GM21367 (cell line): ENCODE measurements around the gene NLRX1.
"Not testable (repeated sequence)": the region's sequence is repeated elsewhere in the genome, so short reads cannot be mapped to it uniquely, and the experiment has no call there.

Experiments used
- ATAC-seq: cut with Tn5 transposase; IDR thresholded peaks from one replicate; pipeline ENCODE4 v1.9.1; 2021; ENCODE audit not compliant: unreplicated experiment

NLRX1 gene

DNA sequence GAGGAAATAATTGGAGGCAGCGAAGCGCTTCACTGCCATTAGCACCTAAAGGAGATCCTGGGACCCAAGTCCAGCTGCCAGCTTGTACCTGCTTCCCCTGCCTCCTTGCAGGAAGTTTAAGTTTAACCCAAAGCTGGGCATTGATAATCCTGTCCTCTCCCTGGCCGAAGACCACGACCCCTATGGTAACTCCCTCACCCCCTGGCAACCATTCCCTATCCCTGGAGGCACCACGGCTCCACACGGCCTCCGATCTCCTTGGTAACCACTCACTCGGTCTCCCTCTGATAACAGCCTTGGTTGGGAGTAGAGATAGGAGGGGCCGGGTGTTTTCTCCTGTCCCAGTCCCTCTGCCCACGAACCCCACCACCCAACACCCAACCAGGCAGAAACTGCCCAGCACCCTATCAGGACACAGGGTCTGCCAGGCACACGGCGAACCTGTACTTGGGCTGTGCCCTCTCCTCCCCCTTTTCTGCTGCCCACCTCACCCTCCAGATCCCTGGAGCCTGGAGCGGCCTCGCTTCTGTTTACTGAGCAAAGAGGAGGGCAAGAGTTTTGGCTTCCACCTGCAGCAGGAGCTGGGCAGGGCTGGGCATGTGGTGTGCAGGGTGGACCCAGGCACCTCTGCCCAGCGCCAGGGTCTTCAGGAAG is 17.6 kb downstream of the NLRX1 start:
- ATAC-seq, result no peak

DNA sequence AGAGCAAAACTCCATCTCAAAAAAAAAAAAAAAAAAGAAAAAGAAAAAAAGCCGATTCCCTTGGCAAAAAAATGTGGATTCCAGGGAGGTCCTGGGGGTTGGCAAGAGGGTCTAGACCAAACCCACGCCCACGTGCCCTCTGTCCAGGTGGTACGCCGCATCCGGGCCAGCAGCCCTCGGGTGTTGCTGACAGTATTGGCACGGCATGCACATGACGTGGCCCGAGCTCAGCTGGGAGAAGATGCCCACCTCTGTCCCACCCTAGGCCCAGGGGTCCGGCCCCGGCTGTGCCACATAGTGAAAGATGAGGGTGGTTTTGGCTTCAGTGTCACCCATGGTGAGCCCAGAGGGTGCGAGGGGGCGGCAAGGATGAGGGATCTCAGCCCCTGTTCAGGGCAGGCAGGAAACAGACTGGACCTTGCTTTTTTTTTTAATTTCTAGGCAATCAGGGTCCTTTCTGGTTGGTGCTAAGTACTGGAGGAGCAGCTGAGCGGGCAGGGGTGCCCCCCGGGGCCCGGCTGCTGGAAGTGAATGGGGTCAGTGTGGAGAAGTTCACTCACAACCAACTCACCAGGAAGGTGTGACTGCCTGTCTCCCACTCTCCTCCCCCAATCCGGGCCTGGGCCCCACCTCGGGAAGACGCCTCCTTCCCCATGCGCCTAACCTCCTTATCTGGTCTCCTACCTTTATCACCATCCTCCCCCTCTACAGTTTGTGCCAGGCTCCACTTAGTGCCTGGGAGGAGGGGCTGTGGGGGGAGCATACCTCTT is 18.8 kb downstream of the NLRX1 start:
- ATAC-seq, result no peak

DNA sequence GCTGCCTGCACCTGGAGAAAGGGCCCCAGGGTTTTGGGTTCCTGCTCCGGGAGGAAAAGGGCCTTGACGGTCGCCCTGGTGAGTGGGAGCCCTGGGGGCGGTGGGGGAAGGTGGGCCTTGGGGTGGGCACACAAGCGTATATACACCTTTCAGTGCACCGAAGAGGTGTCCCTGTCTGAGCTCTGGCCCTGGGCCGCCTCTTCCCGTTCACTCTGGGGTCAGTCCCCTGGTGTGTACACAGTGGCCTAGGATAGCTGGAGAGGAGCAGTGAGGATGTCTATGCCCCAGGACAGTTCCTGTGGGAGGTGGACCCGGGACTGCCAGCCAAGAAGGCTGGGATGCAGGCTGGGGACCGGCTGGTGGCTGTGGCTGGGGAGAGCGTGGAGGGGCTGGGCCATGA is 19.5 kb downstream of the NLRX1 start:
- no peak for ATAC-seq

DNA sequence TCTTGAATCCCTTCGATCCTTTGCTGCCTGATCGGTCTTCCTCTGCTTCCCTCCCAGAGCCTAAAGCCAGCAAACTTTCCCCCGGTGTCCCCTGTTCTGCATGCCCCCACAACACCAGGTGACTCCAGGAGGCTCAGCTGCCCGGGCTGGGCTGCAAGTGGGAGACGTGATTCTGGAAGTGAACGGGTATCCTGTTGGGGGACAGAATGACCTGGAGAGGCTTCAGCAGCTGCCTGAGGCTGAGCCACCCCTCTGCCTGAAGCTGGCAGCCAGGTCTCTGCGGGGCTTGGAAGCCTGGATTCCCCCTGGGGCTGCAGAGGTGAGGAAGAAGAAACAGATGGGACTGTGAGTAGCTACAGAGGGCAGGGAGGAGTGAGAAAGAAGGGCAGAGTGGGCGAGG is 20.4 kb downstream of the NLRX1 start:
- ATAC-seq, result no peak

GRCh38 chr11:119189393-119189792 is 20.9 kb downstream of the NLRX1 start:
- ATAC-seq, result no peak

- ATAC-seq, result no peak
Observed at GRCh38 chr11:119190531-119190930, 22.0 kb downstream of the NLRX1 start.

GRCh38 chr11:119191265-119191664 is 22.7 kb downstream of the NLRX1 start:
- ATAC-seq, result not testable (repeated sequence)

DNA sequence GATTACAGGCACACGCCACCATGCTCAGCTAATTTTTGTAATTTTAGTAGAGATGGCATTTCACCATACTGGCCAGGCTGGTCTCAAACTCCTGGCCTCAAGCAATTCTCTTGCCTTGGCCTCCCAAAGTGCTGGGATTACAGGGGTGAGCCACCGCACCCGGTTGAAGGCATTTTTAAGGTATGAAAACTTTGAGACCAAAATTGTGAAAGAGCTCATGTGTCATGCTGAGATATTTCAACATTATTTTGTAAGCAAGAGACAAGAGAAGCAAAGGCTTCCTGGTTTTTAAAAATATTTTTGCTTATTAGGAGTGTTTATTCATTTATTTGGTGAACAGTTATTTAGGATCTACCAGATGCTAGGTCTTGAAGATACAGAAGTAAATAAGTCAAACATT is 23.6 kb downstream of the NLRX1 start:
- ATAC-seq, result no peak

GRCh38 chr11:119193001-119193400 is 24.5 kb downstream of the NLRX1 start:
- ATAC-seq, result no peak

- ATAC-seq, result no peak
Observed at GRCh38 chr11:119193626-119194025, 25.1 kb downstream of the NLRX1 start.

DNA sequence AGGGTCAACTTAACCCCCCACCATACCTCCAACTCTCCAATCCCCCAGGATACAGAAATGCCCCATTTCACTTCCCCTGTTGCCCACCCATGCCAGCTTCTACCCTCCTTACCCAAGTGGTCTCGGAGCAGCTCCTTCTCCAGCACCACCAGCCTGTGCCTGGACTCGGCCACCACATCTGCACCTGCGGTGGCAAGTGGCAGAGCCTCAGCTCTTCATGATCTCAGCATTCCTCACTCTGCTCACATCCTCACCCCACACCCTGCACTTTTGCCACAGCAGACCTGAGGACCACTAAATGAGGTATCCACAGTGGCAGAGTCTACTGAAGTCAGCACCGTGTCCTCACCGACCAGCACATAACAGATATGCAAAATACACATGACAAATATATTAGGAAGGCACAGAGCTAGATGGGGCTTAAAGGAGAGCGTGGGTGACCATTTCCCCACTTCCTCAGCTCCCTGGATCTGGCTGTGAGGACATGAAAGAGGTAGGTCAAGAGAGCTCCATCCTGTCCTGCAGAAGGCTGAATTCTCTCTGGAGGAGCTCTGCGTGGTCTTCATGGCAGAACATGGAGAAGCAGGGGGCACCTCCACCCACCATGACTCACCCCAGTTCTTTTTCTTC is 26.4 kb downstream of the NLRX1 start:
- ATAC-seq, result no peak

DNA sequence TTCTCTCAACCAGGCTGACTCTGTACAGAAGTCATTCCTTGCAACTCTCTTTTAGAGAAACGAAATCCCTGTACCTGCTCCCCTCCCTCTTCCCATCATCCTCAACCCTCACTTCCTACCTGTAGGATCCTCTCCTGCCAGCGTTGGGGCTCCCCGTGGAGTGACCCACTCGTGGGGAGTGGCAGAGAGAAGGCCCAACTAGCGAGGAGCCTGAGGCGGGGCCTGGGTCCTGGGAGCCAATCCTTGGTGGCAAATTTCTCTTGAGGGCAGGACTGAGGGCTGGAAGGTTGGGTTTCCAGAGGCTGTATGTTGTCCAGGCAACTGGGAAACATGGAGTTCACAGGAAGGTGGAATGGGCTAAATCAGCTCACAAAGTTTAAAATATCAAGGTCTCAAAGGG is 27.2 kb downstream of the NLRX1 start:
- ATAC-seq, result no peak

DNA sequence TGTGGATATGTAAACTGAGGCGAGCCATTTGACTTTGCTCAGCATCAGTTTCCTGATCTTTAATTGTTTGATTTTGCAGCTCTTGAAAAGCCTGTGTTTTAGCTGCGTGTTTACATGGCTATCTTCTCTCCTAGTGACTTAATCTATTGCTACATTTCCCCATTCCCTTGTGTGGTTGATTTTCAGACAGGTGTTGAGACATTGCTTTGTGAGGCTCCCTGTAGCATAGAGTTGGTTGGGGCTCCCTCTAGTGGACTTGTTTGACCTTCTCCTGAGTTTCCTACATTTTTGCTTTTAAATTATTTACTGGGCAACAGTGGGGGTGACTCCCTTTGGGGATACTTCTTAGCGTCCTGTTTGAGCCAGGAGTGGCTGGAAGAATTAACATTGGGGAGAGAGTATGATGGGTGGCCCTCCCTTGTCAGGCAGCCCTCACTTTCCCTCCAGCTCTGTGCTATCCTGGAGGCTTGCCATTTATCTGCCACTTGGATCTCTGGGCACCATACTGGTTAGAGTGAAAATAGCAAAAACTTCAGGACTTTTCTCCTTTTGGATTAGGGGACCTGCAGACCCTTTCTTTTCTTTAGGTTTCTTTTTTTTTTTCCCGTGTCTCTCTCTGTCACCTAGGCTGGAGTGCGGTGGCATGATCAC is 28.4 kb downstream of the NLRX1 start:
- ATAC-seq, result peak; percentile 74

DNA sequence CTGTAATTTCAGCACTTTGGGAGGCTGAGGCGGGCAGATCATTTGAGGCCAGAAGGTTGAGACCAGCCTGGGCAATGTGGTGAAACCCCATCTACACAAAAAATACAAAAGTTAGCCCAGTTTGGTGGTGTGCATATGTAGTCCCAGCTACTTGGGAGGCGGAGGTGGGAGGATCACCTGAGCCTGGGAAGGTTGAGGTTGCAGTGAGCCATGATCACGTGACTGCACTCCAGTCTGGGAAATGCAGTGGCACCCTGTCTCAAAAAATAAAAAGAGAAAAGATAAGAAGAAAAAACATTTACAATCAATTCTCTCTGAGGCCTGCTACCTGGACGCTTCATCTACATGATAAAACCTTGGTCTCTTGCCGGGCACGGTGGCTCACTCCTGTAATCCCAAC is 30.4 kb downstream of the NLRX1 start:
- no peak for ATAC-seq

DNA sequence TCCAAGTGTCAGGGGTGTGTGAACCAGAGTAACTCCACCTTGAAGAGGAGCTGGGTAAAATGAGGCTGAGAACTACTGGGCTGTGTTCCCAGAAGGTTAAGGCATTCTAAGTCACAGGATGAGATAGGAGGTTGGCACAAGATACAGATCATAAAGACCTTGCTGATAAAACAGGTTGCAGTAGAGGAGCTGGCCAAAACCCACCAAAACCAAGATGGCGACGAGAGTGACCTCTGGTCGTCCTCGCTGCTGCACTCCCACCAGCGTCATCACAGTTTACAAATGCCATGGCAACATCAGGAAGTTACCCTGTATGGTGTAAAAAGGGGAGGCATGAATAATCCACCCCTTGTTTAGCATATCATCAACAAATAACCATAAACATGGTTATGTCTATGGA is 32.7 kb downstream of the NLRX1 start:
- ATAC-seq, result not testable (repeated sequence)

DNA sequence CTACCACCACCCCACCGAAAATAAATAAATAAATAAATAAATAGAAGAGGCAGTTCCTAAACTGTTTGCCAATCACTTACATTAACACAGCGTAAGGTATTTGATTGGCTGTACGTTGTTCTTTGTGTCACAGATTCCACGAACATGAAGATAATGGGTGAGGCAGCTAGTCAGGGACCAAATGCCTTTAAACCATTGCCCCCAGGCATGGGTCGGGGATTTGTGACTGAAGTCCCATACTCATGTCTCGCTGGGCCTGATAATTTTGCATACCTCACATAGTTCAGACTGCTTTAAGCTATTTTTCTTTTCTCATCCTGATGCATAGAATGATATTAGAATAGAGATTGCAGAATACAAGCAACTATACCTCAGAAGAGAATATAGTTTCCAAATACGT is 34.0 kb downstream of the NLRX1 start:
- ATAC-seq, result no peak

- no peak for ATAC-seq
Observed at GRCh38 chr11:119204066-119204465, 35.5 kb downstream of the NLRX1 start.

GRCh38 chr11:119205080-119205479 is 36.6 kb downstream of the NLRX1 start:
- ATAC-seq, result no peak

- peak; percentile 72 for ATAC-seq
Observed at GRCh38 chr11:119205574-119206510, 37.3 kb downstream of the NLRX1 start, which contains the start of gene CBL. CBL (plus strand) TSS chr11:119206339; CDS start chr11:119206418, 79 bp downstream.
